Upper lobe of right lung (tissue), 1 donor: Measurements from ENCODE around the gene SUCNR1. TPM values are rescaled to one million over a fixed set of nuclear protein-coding genes. Genes with fewer than 3 reads are reported as not detected.

Experiments
- ATAC-seq: fragments of 200-7000 bp; cut with Tn5 transposase; one replicate; pipeline ENCODE4 v1.9.1; 2020; ENCODE audit warnings: mild to moderate bottlenecking, moderate library complexity
- DNase-seq: peaks from one replicate; pipeline ENCODE4 v3.0.0-alpha.2; 2020
- H3K27ac ChIP-seq: fragments of 200-600 bp; one replicate; pipeline ENCODE4 v1.8.0; 2022
- H3K27me3 ChIP-seq: fragments of 200-600 bp; one replicate; pipeline ENCODE4 v1.8.0; 2022; ENCODE audit warnings: mild to moderate bottlenecking
- H3K36me3 ChIP-seq: fragments of 200-600 bp; one replicate; pipeline ENCODE4 v1.8.0; 2022
- H3K4me1 ChIP-seq: fragments of 200-600 bp; one replicate; pipeline ENCODE4 v1.8.0; 2022
- H3K4me3 ChIP-seq: fragments of 200-600 bp; one replicate; pipeline ENCODE4 v1.8.0; 2022; ENCODE audit warnings: mild to moderate bottlenecking
- H3K9me3 ChIP-seq: fragments of 200-600 bp; one replicate; pipeline ENCODE4 v1.8.0; 2022
- intact Hi-C: fragments of 100-400 bp; cut with DNase I; formaldehyde crosslinking; loops from one replicate; pipeline ENCODE4 v1.11.0; 2022
- total RNA-seq: library from RNA; stranded (reverse); fragmentation: NEBNext Ultra II Directional; extraction: Animal tissue kit (Norgen Biotek cat#: 25700); gene quantifications from one replicate; pipeline ENCODE4 v1.2.1, GENCODE V29; 2021
- TF ChIP-seq, protein P1 (sequence below): fragments of 200-600 bp; IDR thresholded peaks from one replicate; pipeline ENCODE4 v1.8.0; 2022; ENCODE audit warnings: antibody characterized with exemption
- donor health status: DM: no; HTN: yes; CAD: no; lungs with severe emphysema.

The SUCNR1 gene
- total RNA-seq, 1 donor from 2014 or later: 2.7 TPM

- H3K9me3 ChIP-seq: no peaks in the 10 kb centered on the region
- no peak for DNase-seq
- H3K36me3 ChIP-seq: no peaks in the 10 kb centered on the region
- no peaks in the 10 kb centered on the region for H3K4me1 ChIP-seq
- intact Hi-C loops: no loop called here
- TF ChIP-seq, protein P1, sequence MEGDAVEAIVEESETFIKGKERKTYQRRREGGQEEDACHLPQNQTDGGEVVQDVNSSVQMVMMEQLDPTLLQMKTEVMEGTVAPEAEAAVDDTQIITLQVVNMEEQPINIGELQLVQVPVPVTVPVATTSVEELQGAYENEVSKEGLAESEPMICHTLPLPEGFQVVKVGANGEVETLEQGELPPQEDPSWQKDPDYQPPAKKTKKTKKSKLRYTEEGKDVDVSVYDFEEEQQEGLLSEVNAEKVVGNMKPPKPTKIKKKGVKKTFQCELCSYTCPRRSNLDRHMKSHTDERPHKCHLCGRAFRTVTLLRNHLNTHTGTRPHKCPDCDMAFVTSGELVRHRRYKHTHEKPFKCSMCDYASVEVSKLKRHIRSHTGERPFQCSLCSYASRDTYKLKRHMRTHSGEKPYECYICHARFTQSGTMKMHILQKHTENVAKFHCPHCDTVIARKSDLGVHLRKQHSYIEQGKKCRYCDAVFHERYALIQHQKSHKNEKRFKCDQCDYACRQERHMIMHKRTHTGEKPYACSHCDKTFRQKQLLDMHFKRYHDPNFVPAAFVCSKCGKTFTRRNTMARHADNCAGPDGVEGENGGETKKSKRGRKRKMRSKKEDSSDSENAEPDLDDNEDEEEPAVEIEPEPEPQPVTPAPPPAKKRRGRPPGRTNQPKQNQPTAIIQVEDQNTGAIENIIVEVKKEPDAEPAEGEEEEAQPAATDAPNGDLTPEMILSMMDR: no peak
- H3K27ac ChIP-seq: no peak overlapping the region
- H3K27me3 ChIP-seq: no peaks in the 10 kb centered on the region
- no peak for ATAC-seq
- H3K4me3 ChIP-seq: no peak overlapping the region
Measured at GRCh38 chr3:151856118-151856517, 17.3 kb upstream of the SUCNR1 start.

- intact Hi-C loops: no loop called here
- H3K9me3 ChIP-seq: no peaks in the 10 kb centered on the region
- no peak overlapping the region for H3K4me3 ChIP-seq
- H3K27me3 ChIP-seq: no peaks in the 10 kb centered on the region
- ATAC-seq (no peak), DNase-seq (no peak)
- H3K27ac ChIP-seq: no peak overlapping the region
- no peaks in the 10 kb centered on the region for H3K4me1 ChIP-seq
- TF ChIP-seq, protein P1: no peak
- no peaks in the 10 kb centered on the region for H3K36me3 ChIP-seq
Measured at GRCh38 chr3:151856641-151857040, 16.8 kb upstream of the SUCNR1 start.

GRCh38 chr3:151859233-151859673 lies 14.2 kb upstream of the SUCNR1 start:
- Histone ChIP-seq H3K27me3 (no peaks in the 10 kb centered on the region), H3K27ac (no peak overlapping the region), H3K9me3 (no peaks in the 10 kb centered on the region), H3K4me1 (no peaks in the 10 kb centered on the region), H3K4me3 (no peak overlapping the region), H3K36me3 (no peaks in the 10 kb centered on the region)
- intact Hi-C loops: no loop called here
- ATAC-seq (no peak), DNase-seq (no peak)
- TF ChIP-seq, protein P1: no peak

GRCh38 chr3:151859905-151860304 lies 13.5 kb upstream of the SUCNR1 start:
- TF ChIP-seq, protein P1: no peak
- Histone ChIP-seq H3K27ac (no peak overlapping the region), H3K27me3 (no peaks in the 10 kb centered on the region), H3K4me1 (no peaks in the 10 kb centered on the region), H3K36me3 (no peaks in the 10 kb centered on the region), H3K9me3 (no peaks in the 10 kb centered on the region), H3K4me3 (no peak overlapping the region)
- intact Hi-C loops: no loop called here
- DNase-seq (no peak), ATAC-seq (no peak)

DNA sequence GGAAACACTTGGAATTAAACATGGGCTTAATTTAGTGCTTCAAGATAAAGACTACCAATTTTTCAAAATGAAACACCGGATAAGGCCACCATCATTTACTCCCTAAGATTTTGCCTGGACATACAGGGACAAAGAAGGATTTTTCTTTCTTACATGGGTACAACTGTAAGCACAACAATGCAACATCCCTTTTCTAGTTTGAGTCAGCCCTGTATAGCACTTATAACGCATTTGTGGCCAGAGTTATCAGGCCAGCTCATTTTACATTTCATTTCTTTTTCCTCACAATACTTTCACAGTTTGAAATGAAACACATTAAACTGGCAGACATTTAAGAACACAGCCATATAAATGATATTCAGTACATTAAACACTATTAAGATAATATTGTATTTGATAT lies 9.8 kb upstream of the SUCNR1 start:
- H3K36me3 ChIP-seq: no peaks in the 10 kb centered on the region
- no peaks in the 10 kb centered on the region for H3K4me1 ChIP-seq
- H3K4me3 ChIP-seq: no peak overlapping the region
- no peaks in the 10 kb centered on the region for H3K9me3 ChIP-seq
- TF ChIP-seq, protein P1: no peak
- ATAC-seq (no peak), DNase-seq (no peak)
- H3K27me3 ChIP-seq: no peaks in the 10 kb centered on the region
- intact Hi-C loops: no loop called here
- no peak overlapping the region for H3K27ac ChIP-seq
